Neural crest cell (in vitro differentiated cells): Measurements from ENCODE around the gene RALY. TPM values are rescaled to one million over a fixed set of nuclear protein-coding genes. Genes with fewer than 3 reads are reported as not detected.

Experiments used
- DNase-seq: peaks from one replicate; pipeline ENCODE4 v3.0.0; 2021; ENCODE audit warnings: low read depth, mixed read lengths, low spot score
- H3K27ac Mint-ChIP-seq: one replicate; pipeline ENCODE4 v1.8.0; 2021; ENCODE audit warnings: mild to moderate bottlenecking, mixed read lengths; ENCODE audit not compliant: unreplicated experiment
- H3K27me3 Mint-ChIP-seq: 2 replicates; pipeline ENCODE4 v1.8.0; 2021; ENCODE audit warnings: low read depth, mild to moderate bottlenecking, mixed read lengths
- H3K36me3 Mint-ChIP-seq: 2 replicates; pipeline ENCODE4 v1.8.0; 2021; ENCODE audit warnings: low read depth, mild to moderate bottlenecking, mixed read lengths
- H3K4me1 Mint-ChIP-seq: 2 replicates; pipeline ENCODE4 v1.8.0; 2021; ENCODE audit warnings: mixed read lengths
- H3K4me3 Mint-ChIP-seq: one replicate; pipeline ENCODE4 v1.8.0; 2021; ENCODE audit warnings: mild to moderate bottlenecking, mixed read lengths
- H3K9me3 Mint-ChIP-seq: 2 replicates; pipeline ENCODE4 v1.8.0; 2021; ENCODE audit warnings: mixed read lengths
- total RNA-seq: library from RNA; stranded (reverse); gene quantifications from 2 replicates; pipeline ENCODE4 v1.2.1, GENCODE V29; 2021
- TF ChIP-seq, protein P1 (sequence below): fragments of 200-600 bp; sonication (generic); conservative IDR thresholded peaks from 2 replicates; pipeline ENCODE4 v1.5.0; 2021; ENCODE audit warnings: antibody characterized with exemption, mild to moderate bottlenecking

RALY gene
- total RNA-seq, 1 donor from 2014 or later = 313 TPM

- TF ChIP-seq, protein P1, sequence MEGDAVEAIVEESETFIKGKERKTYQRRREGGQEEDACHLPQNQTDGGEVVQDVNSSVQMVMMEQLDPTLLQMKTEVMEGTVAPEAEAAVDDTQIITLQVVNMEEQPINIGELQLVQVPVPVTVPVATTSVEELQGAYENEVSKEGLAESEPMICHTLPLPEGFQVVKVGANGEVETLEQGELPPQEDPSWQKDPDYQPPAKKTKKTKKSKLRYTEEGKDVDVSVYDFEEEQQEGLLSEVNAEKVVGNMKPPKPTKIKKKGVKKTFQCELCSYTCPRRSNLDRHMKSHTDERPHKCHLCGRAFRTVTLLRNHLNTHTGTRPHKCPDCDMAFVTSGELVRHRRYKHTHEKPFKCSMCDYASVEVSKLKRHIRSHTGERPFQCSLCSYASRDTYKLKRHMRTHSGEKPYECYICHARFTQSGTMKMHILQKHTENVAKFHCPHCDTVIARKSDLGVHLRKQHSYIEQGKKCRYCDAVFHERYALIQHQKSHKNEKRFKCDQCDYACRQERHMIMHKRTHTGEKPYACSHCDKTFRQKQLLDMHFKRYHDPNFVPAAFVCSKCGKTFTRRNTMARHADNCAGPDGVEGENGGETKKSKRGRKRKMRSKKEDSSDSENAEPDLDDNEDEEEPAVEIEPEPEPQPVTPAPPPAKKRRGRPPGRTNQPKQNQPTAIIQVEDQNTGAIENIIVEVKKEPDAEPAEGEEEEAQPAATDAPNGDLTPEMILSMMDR = no peak
- no peak for DNase-seq
- no peak overlapping the region for H3K4me3 Mint-ChIP-seq
- no peaks in the 10 kb centered on the region for H3K27me3 Mint-ChIP-seq
- peaks cover 5% of the 10 kb centered on the region for H3K9me3 Mint-ChIP-seq
- peaks cover 9% of the 10 kb centered on the region for H3K36me3 Mint-ChIP-seq
- no peak overlapping the region for H3K27ac Mint-ChIP-seq
- H3K4me1 Mint-ChIP-seq = peaks cover 47% of the 10 kb centered on the region
Measured at GRCh38 chr20:34004790-34005457, 11.2 kb downstream of the RALY start.

GRCh38 chr20:34006619-34007018 is 12.9 kb downstream of the RALY start:
- H3K9me3 Mint-ChIP-seq = peaks cover 5% of the 10 kb centered on the region
- peaks cover 54% of the 10 kb centered on the region for H3K4me1 Mint-ChIP-seq
- TF ChIP-seq, protein P1 = no peak
- no peak overlapping the region for H3K27ac Mint-ChIP-seq
- H3K27me3 Mint-ChIP-seq = no peaks in the 10 kb centered on the region
- no peak for DNase-seq
- peaks cover 9% of the 10 kb centered on the region for H3K36me3 Mint-ChIP-seq
- no peak overlapping the region for H3K4me3 Mint-ChIP-seq

DNA sequence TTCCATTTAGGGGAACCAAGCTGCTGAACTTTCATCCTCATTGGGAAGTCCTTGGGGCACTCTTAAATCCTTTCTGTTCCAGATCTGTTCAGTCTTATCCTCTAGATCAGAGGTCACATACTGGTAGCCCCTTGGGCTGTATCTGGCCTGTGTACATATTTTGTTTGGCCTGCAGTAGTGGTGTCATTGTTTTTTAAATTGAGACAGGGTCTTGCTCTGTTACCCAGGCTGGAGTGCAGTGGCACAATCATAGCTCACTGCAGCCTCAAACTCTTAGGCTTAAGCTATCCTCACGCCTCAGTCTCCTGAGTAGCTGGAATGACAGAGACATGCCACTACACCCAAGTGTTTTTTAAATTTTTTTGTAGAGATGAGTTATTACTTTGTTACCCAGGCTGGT is 14.8 kb downstream of the RALY start:
- DNase-seq = no peak
- Mint-ChIP-seq H3K27ac (no peak overlapping the region), H3K36me3 (peaks cover 6% of the 10 kb centered on the region), H3K4me1 (peaks cover 60% of the 10 kb centered on the region), H3K27me3 (no peaks in the 10 kb centered on the region), H3K9me3 (peaks cover 5% of the 10 kb centered on the region), H3K4me3 (no peak overlapping the region)
- TF ChIP-seq, protein P1 = no peak

- H3K36me3 Mint-ChIP-seq = peaks cover 6% of the 10 kb centered on the region
- peaks cover 5% of the 10 kb centered on the region for H3K9me3 Mint-ChIP-seq
- H3K27ac Mint-ChIP-seq = peak overlapping the region; percentile 31
- DNase-seq = no peak
- peak overlapping the region; percentile 47 for H3K4me3 Mint-ChIP-seq
- TF ChIP-seq, protein P1 = no peak
- no peaks in the 10 kb centered on the region for H3K27me3 Mint-ChIP-seq
- peaks cover 67% of the 10 kb centered on the region for H3K4me1 Mint-ChIP-seq
Measured at GRCh38 chr20:34010405-34010931, 16.8 kb downstream of the RALY start.

DNA sequence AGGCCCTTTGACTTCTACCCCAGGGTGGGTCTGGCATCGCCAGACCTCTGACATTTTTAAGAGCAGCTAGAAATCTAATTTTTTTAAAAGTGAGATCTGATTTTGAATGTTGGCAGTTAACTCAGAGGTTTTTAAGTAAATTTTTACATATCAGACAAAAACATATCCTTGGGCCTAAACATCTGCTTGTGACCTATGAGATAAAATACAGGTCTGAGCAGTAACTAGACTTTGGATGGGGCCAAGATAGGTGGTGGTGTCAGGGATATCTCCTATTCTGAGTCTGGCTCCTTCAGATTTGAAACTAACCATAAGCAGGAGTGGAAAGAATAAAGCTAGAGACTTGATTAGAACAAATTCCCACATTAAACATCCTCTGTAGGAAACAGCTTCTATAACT is 17.6 kb downstream of the RALY start:
- TF ChIP-seq, protein P1 = no peak
- no peaks in the 10 kb centered on the region for H3K27me3 Mint-ChIP-seq
- peaks cover 75% of the 10 kb centered on the region for H3K4me1 Mint-ChIP-seq
- H3K36me3 Mint-ChIP-seq = peaks cover 6% of the 10 kb centered on the region
- no peak overlapping the region for H3K4me3 Mint-ChIP-seq
- no peak for DNase-seq
- peaks cover 5% of the 10 kb centered on the region for H3K9me3 Mint-ChIP-seq
- no peak overlapping the region for H3K27ac Mint-ChIP-seq
